B cell (primary cell): ENCODE measurements around the gene SHOX. TPM values are rescaled to one million over a fixed set of nuclear protein-coding genes. Genes with fewer than 3 reads are reported as not detected.

Experiments used
- ATAC-seq: fragments of 200-7000 bp; cut with Tn5 transposase; one replicate; pipeline ENCODE4 v1.10.0; 2021; ENCODE audit warnings: low read depth, mild to moderate bottlenecking, moderate number of reproducible peaks, moderate library complexity
- CTCF ChIA-PET: fragments of 350-600 bp; sonication (Branson Sonifier 250); formaldehyde crosslinking; loops from one replicate; lab custom pipeline; 2021; ENCODE audit warnings: antibody characterized with exemption, inconsistent platforms; lab: Charles Lee
- POLR2A ChIA-PET: fragments of 350-600 bp; sonication (Branson Sonifier 250); formaldehyde crosslinking; loops from one replicate; lab custom pipeline; 2021; ENCODE audit warnings: antibody characterized with exemption; lab: Charles Lee
- DNase-seq: peaks from one replicate; pipeline ENCODE4 v3.0.0; 2013
- H2AFZ ChIP-seq: 2 replicates; pipeline ENCODE4 v1.6.1; 2012; ENCODE audit warnings: mild to moderate bottlenecking, low read depth, low read length; ENCODE audit not compliant: insufficient read depth, poor library complexity, severe bottlenecking
- H3K27ac ChIP-seq, 2 donors: 1 replicate in 1 of 2; 2 replicates in 1 of 2; pipeline ENCODE4 v1.5.1; 2012 to 2013; ENCODE audit warnings: low read length in 2 of 2, mild to moderate bottlenecking in 2 of 2, moderate library complexity in 1 of 2
- H3K27me3 ChIP-seq, 4 experiments: fragments of 200-600 bp in 1 of 4; sonication (generic) in 1 of 4; replicated peaks in 1 of 4; 1 replicate in 2 of 4; 2 replicates in 2 of 4; pipeline versions ENCODE4 v1.6.1 to v1.7.0; 2013 to 2016; ENCODE audit warnings: low read length in 3 of 4, mild to moderate bottlenecking in 2 of 4, mixed read lengths in 1 of 4, moderate library complexity in 1 of 4; ENCODE audit not compliant: insufficient read depth in 4 of 4, control insufficient read depth in 3 of 4; ENCODE audit errors: control extremely low read depth in 1 of 4
- H3K36me3 ChIP-seq, 2 experiments: replicated peaks in 1 of 2; 1 replicate in 1 of 2; 2 replicates in 1 of 2; pipeline versions ENCODE4 v1.6.1 to v1.7.1; 2013; ENCODE audit warnings: low read length in 1 of 2; ENCODE audit not compliant: insufficient read depth in 2 of 2, control insufficient read depth in 1 of 2; ENCODE audit errors: control extremely low read depth in 1 of 2, extremely low read depth in 1 of 2
- H3K4me1 ChIP-seq, 2 donors: fragments of 200-600 bp in 1 of 2; sonication (generic) in 1 of 2; 1 replicate in 1 of 2; 2 replicates in 1 of 2; pipeline versions ENCODE4 v1.5.1 to v1.6.1; 2013 to 2017; ENCODE audit warnings: low read length in 2 of 2; ENCODE audit not compliant: control insufficient read depth in 2 of 2, insufficient read depth in 2 of 2
- H3K4me2 ChIP-seq: replicated peaks from 2 replicates; pipeline ENCODE3; 2012; ENCODE audit warnings: mild to moderate bottlenecking, low read depth, low read length; ENCODE audit not compliant: poor library complexity, severe bottlenecking
- H3K4me3 ChIP-seq, 5 experiments: fragments of 200-600 bp in 1 of 5; sonication (generic) in 1 of 5; 1 replicate in 3 of 5; 2 replicates in 2 of 5; pipeline versions ENCODE4 v1.5.1 to v1.7.0; 2011 to 2016; ENCODE audit warnings: low read length in 4 of 5, mild to moderate bottlenecking in 4 of 5, low read depth in 2 of 5, control low read depth in 1 of 5, moderate library complexity in 1 of 5; ENCODE audit not compliant: insufficient read depth in 1 of 5; ENCODE audit errors: control extremely low read depth in 1 of 5, extremely low read depth in 1 of 5
- H3K79me2 ChIP-seq: fragments of 200-600 bp; sonication (generic); one replicate; pipeline ENCODE4 v1.6.0; 2016; ENCODE audit warnings: low read length; ENCODE audit not compliant: control insufficient read depth, insufficient read depth
- H3K9ac ChIP-seq: fragments of 200-600 bp; sonication (generic); 2 replicates; pipeline ENCODE4 v1.6.1; 2017; ENCODE audit warnings: mild to moderate bottlenecking, low read length, moderate library complexity
- H3K9me3 ChIP-seq, 3 donors: one replicate each; pipeline versions ENCODE4 v1.6.1 to v1.7.1; 2013; ENCODE audit warnings: low read length in 2 of 3; ENCODE audit not compliant: control insufficient read depth in 2 of 3, insufficient read depth in 1 of 3; ENCODE audit errors: control extremely low read depth in 1 of 3
- H4K20me1 ChIP-seq: 2 replicates; pipeline ENCODE4 v1.6.0; 2012; ENCODE audit warnings: mild to moderate bottlenecking, low read length; ENCODE audit not compliant: insufficient read depth, control insufficient read depth, poor library complexity, severe bottlenecking
- H3K27ac Mint-ChIP-seq: one replicate; pipeline ENCODE4 v1.8.0; 2021; ENCODE audit warnings: mixed read lengths
- H3K27me3 Mint-ChIP-seq: one replicate; pipeline ENCODE4 v1.8.0; 2021; ENCODE audit warnings: mixed read lengths
- H3K4me1 Mint-ChIP-seq: one replicate; pipeline ENCODE4 v1.8.0; 2021; ENCODE audit warnings: mixed read lengths
- H3K4me3 Mint-ChIP-seq: one replicate; pipeline ENCODE4 v1.8.0; 2021; ENCODE audit warnings: mixed read lengths
- H3K9me3 Mint-ChIP-seq: one replicate; pipeline ENCODE4 v1.8.0; 2022; ENCODE audit warnings: mixed read lengths; ENCODE audit not compliant: insufficient read depth
- EZH2 ChIP-seq: IDR thresholded peaks from 2 replicates; pipeline ENCODE4 v1.6.1; 2012; ENCODE audit warnings: borderline replicate concordance, low read depth, mild to moderate bottlenecking, moderate library complexity, low read length; ENCODE audit not compliant: insufficient read depth, poor library complexity, severe bottlenecking
- WGBS: methylation state at CpG from one replicate; pipeline ENCODE4 v1.1.5; 2013; ENCODE audit warnings: missing lambda C conversion rate; ENCODE audit not compliant: insufficient coverage; 5-methylcytosine and 5-hydroxymethylcytosine counted together
- intact Hi-C: fragments of 100-400 bp; cut with micrococcal nuclease; formaldehyde crosslinking; loops from one replicate; pipeline ENCODE4 v1.10.0; 2022
- polyA plus RNA-seq: library from polyadenylated mRNA; depleted of rRNA; stranded (reverse); fragments of >200 nt; gene quantifications from 2 replicates; pipeline ENCODE4 v1.2.3, GENCODE V29; 2012
- total RNA-seq, 2 donors: library from RNA; stranded (reverse); fragments of 120-200 nt in 1 of 2; gene quantifications; 1 replicate in 1 of 2; 2 replicates in 1 of 2; pipeline versions ENCODE4 v1.2.3 to v1.2.4, GENCODE V29; 2013 to 2022
- TF ChIP-seq, protein P1 (sequence below): fragments of 200-600 bp; IDR thresholded peaks from one replicate; pipeline ENCODE4 v1.8.0; 2022; ENCODE audit warnings: antibody characterized with exemption, mild to moderate bottlenecking

The SHOX gene
- total and polyA plus RNA-seq, 2 donors (not counting 1 experiment from before 2014, with no cell fraction given) = not detected

DNA sequence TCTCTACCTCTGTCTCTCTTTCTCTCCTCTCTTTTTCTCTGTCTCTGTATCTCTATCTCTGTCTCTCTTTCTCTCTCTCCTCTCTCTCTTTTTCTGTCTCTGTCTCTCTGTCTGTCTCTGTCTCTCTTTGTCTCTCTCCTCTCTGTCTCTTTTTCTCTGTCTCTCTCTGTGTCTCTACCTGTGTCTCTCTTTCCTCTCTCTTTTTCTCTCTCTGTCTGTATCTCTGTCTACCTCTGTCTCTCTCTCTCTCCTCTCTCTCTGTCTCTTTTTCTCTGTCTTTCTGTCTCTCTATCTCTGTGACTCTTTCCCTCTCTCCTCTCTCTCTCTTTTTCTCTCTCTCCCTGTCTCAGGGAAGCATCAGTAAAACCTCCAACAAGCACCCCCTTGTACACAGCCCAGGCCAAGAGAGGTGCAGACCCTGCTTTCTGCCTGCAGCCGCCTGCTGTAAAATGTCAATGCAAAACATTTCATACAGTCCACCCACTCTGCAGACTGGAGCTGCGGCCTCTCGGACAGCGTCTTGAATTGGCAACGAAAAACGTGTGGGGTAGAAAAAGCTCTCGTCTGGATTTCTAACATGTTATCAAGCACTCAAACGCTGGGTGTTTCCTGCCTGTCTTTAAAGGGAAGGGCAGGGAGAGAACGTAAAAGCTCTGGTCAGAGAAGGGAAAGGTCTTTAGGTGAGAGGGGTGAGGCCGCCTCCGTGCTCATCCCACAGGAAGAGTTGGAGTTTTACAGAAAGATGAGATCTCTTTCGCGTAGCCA lies 3.7 kb upstream of the SHOX start:
- intact Hi-C loops = no loop called here
- Mint-ChIP-seq H3K9me3 (no peaks in the 10 kb centered on the region), H3K4me3 (no peak overlapping the region), H3K4me1 (peaks cover 14% of the 10 kb centered on the region), H3K27ac (no peak overlapping the region), H3K27me3 (peaks cover 57% of the 10 kb centered on the region)
- no peak overlapping the region for H3K4me3 ChIP-seq
- WGBS = 8% methylated on average over 5 of the region's 13 CpGs
- ATAC-seq (no peak), DNase-seq (no peak)
- ChIA-PET CTCF (no interaction called here), POLR2A (no interaction called here)
- H4K20me1 ChIP-seq = no peaks in the 10 kb centered on the region
- H3K4me2 ChIP-seq = no peak overlapping the region
- H3K9me3 ChIP-seq = peaks cover 0 to 33% (median 0%) of the 10 kb centered on the region in 3 donors
- peak overlapping the region; percentile 22 for H2AFZ ChIP-seq
- no peaks in the 10 kb centered on the region for H3K79me2 ChIP-seq
- no peak overlapping the region for H3K9ac ChIP-seq
- no peaks in the 10 kb centered on the region for H3K4me1 ChIP-seq
- no peak overlapping the region for H3K27ac ChIP-seq
- no peaks in the 10 kb centered on the region for H3K36me3 ChIP-seq
- no peak for TF ChIP-seq EZH2
- TF ChIP-seq, protein P1, sequence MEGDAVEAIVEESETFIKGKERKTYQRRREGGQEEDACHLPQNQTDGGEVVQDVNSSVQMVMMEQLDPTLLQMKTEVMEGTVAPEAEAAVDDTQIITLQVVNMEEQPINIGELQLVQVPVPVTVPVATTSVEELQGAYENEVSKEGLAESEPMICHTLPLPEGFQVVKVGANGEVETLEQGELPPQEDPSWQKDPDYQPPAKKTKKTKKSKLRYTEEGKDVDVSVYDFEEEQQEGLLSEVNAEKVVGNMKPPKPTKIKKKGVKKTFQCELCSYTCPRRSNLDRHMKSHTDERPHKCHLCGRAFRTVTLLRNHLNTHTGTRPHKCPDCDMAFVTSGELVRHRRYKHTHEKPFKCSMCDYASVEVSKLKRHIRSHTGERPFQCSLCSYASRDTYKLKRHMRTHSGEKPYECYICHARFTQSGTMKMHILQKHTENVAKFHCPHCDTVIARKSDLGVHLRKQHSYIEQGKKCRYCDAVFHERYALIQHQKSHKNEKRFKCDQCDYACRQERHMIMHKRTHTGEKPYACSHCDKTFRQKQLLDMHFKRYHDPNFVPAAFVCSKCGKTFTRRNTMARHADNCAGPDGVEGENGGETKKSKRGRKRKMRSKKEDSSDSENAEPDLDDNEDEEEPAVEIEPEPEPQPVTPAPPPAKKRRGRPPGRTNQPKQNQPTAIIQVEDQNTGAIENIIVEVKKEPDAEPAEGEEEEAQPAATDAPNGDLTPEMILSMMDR = peak; percentile 19
- H3K27me3 ChIP-seq = peaks cover 0 to 29% (median 12%) of the 10 kb centered on the region in 4 experiments

DNA sequence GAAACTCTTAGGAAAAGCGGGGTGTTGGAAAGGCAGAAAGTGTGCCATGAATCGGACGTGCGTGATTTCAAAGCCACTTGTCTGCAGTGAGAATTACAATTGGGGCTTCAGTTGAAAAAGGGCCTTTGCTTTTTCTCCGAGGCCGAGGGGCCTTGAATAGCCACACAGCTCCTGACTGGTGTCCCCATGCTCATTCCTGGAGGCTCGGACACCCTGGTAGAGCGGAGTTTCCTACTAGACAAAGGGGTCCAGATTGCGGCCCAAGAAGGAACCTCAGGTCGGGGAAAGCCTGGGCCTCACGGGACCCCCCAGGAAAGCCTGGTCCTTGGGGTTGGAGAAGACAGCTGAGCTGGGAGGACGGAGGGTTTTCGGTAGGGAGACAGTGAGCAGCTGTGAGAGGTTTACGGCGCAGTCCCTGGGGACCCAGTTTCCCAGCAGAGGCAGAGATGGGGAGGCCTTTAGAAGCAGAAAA lies 3.0 kb upstream of the SHOX start:
- ATAC-seq = no peak
- no peaks in the 10 kb centered on the region for H3K4me1 ChIP-seq
- Mint-ChIP-seq H3K4me3 (no peak overlapping the region), H3K27me3 (peaks cover 53% of the 10 kb centered on the region), H3K4me1 (peaks cover 8% of the 10 kb centered on the region), H3K27ac (no peak overlapping the region), H3K9me3 (no peaks in the 10 kb centered on the region)
- H3K27me3 ChIP-seq = peaks cover 0 to 34% (median 14%) of the 10 kb centered on the region in 4 experiments
- ChIA-PET POLR2A (no interaction called here), CTCF (no interaction called here)
- no peaks in the 10 kb centered on the region for H3K79me2 ChIP-seq
- peaks cover 0 to 35% (median 0%) of the 10 kb centered on the region in 3 donors for H3K9me3 ChIP-seq
- intact Hi-C loops = no loop called here
- WGBS = 13% methylated on average over 15 of the region's 15 CpGs
- no peaks in the 10 kb centered on the region for H4K20me1 ChIP-seq
- DNase-seq = no peak
- no peak overlapping the region for H3K4me2 ChIP-seq
- no peak overlapping the region for H3K27ac ChIP-seq
- no peak overlapping the region for H3K4me3 ChIP-seq
- TF ChIP-seq, protein P1 = no peak
- H3K36me3 ChIP-seq = no peaks in the 10 kb centered on the region
- H2AFZ ChIP-seq = peak overlapping the region; percentile 22
- H3K9ac ChIP-seq = no peak overlapping the region
